ENCODE measurements around the gene PSORS1C2. TPM values are rescaled to one million over a fixed set of nuclear protein-coding genes. Genes with fewer than 3 reads are reported as not detected.

PSORS1C2 gene
- polyA plus RNA-seq, 2 of the 4 experiments (the other 2 are of a cell fraction): 0.08 TPM; not detected in 1

- TF ChIP-seq ELK1 (IDR thresholded peaks at IDR 0.05; ENCODE audit: low read depth, low read length) (no peak), FOSL2 (IDR thresholded peaks at IDR 0.05) (no peak), FOSL2 (CRISPR knock-in tag; IDR thresholded peaks at IDR 0.05) (no peak)
Observed at GRCh38 chr6:31143148-31143547, 4.3 kb upstream of the PSORS1C2 start (continued).

GRCh38 chr6:31142361-31142761 is 3.5 kb upstream of the PSORS1C2 start:
- ATAC-seq (no peak), DNase-seq (ENCODE audit: low read depth in 1 of 2, low spot score in 1 of 2) (no peak), FAIRE-seq (no peak)
- no peak overlapping the region for H3K4me3 ChIP-seq
- ChIA-PET CTCF (interaction anchor here (0.9 to 2.3 kb wide), 3 partner anchors 10 to 224 kb away, joined by 3 to 5 read pairs (median 3); no protein-coding TSS in a partner anchor), POLR2A (no interaction called here)
- 58% methylated on average over 2 of the region's 2 CpGs for WGBS (ENCODE audit: missing lambda C conversion rate)
- H3K27ac ChIP-seq: no peak overlapping the region
- H3K9me3 ChIP-seq: no peaks in the 10 kb centered on the region
- no peak for TF ChIP-seq NR3C1 (IDR thresholded peaks at IDR 0.05)
- no peak for TF ChIP-seq KDM1A (IDR thresholded peaks at IDR 0.05; ENCODE audit: low read depth)
- no peak for TF ChIP-seq PBX3 (IDR thresholded peaks at IDR 0.05)
- TF ChIP-seq JUNB (IDR thresholded peaks at IDR 0.05): no peak
- TF ChIP-seq BCL3 (IDR thresholded peaks at IDR 0.05): no peak
- TF ChIP-seq RFX5 (IDR thresholded peaks at IDR 0.05): no peak
- TF ChIP-seq GATA3 (IDR thresholded peaks at IDR 0.05; ENCODE audit: borderline replicate concordance): no peak
- TF ChIP-seq CTCF (IDR thresholded peaks at IDR 0.05): no peak
- no peak for TF ChIP-seq ZSCAN20 (CRISPR knock-in tag; IDR thresholded peaks at IDR 0.05)
- TF ChIP-seq CBX2 (IDR thresholded peaks at IDR 0.05; ENCODE audit: borderline replicate concordance, low read depth): no peak
- no peak for TF ChIP-seq CEBPB (IDR thresholded peaks at IDR 0.05)
- no peak for TF ChIP-seq HMGXB4 (CRISPR knock-in tag; IDR thresholded peaks at IDR 0.05; ENCODE audit: borderline replicate concordance)
- TF ChIP-seq RAD21 (conservative IDR thresholded peaks at IDR 0.05 in 1 of 2, IDR thresholded peaks at IDR 0.05 in 1 of 2): no peak
- TF ChIP-seq CHD4 (IDR thresholded peaks at IDR 0.05; ENCODE audit: borderline replicate concordance): no peak
- no peak for TF ChIP-seq FOSB (CRISPR knock-in tag; IDR thresholded peaks at IDR 0.05)
- no peak for TF ChIP-seq HDAC2 (IDR thresholded peaks at IDR 0.05)
- TF ChIP-seq CHD2 (IDR thresholded peaks at IDR 0.05; ENCODE audit: low read length, partially characterized antibody): no peak
- H3K4me2 ChIP-seq: no peak overlapping the region
- H3K4me1 ChIP-seq: peaks cover 10% of the 10 kb centered on the region; the same call in 2 of the 3 replicates

All from A549 (cell line).